Astrocyte of the cerebellum (primary cell): ENCODE data around the gene IL12RB2.

ENCODE experiments used
- DNase-seq: peaks from one replicate; pipeline ENCODE4 v3.0.0-alpha.2; 2011; ENCODE audit warnings: low read depth
- H3K4me3 ChIP-seq: 2 replicates; pipeline ENCODE4 v1.5.1; 2011; ENCODE audit warnings: mild to moderate bottlenecking, low read depth, low read length, moderate library complexity
- in situ Hi-C: cut with HindIII; loops from 2 replicates; pipeline ENCODE4 v1.10.0; 2017; ENCODE audit warnings: low sequenced_read_pairs
- TF ChIP-seq, protein P1 (sequence below): IDR thresholded peaks from 2 replicates; pipeline ENCODE4 v1.5.1; 2012; ENCODE audit warnings: low read length, low read depth, moderate library complexity, mild to moderate bottlenecking; ENCODE audit errors: missing control alignments

The IL12RB2 gene

DNA sequence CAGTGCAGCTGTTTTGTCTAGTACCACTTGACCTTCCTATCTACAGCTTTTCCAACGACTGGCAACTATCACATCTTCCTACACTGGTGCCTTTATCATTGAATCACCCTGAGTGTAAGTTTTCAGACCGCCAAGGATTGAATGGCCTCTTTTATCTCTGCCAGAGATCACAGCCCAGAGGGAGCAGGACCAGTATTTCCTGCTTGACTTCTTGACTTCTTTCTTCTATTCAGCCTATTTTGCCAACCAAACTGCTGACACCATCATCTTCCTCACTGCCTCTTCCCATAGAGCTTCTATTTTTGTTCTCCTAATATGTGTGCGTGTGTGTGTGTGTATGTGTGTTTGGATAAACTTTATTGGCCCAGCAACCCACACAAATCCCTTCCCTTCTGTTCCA, 68.7 kb downstream of the IL12RB2 start:
- in situ Hi-C loops: no loop called here
- TF ChIP-seq, protein P1, sequence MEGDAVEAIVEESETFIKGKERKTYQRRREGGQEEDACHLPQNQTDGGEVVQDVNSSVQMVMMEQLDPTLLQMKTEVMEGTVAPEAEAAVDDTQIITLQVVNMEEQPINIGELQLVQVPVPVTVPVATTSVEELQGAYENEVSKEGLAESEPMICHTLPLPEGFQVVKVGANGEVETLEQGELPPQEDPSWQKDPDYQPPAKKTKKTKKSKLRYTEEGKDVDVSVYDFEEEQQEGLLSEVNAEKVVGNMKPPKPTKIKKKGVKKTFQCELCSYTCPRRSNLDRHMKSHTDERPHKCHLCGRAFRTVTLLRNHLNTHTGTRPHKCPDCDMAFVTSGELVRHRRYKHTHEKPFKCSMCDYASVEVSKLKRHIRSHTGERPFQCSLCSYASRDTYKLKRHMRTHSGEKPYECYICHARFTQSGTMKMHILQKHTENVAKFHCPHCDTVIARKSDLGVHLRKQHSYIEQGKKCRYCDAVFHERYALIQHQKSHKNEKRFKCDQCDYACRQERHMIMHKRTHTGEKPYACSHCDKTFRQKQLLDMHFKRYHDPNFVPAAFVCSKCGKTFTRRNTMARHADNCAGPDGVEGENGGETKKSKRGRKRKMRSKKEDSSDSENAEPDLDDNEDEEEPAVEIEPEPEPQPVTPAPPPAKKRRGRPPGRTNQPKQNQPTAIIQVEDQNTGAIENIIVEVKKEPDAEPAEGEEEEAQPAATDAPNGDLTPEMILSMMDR: no peak
- no peak overlapping the region for H3K4me3 ChIP-seq
- no peak for DNase-seq

DNA sequence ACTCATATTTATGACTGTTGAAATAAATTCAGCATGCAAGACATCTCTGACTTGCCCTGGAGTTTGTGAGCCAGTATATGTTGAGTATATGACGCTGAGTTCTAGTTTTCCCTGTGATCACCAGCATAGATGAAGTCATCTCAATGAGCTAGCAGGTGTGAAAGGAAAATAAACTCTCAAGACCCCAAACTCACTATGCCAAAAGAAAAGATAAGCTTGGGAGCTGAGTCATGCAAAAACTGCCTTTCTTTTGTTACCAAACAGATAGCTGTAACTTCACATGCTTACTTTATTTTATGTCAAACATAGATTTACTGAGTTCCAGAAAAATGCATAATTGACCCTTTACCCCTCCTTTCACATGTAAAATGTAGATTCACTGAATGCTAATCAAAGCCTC, 69.6 kb downstream of the IL12RB2 start:
- H3K4me3 ChIP-seq: no peak overlapping the region
- TF ChIP-seq, protein P1: no peak
- no peak for DNase-seq
- in situ Hi-C loops: no loop called here

DNA sequence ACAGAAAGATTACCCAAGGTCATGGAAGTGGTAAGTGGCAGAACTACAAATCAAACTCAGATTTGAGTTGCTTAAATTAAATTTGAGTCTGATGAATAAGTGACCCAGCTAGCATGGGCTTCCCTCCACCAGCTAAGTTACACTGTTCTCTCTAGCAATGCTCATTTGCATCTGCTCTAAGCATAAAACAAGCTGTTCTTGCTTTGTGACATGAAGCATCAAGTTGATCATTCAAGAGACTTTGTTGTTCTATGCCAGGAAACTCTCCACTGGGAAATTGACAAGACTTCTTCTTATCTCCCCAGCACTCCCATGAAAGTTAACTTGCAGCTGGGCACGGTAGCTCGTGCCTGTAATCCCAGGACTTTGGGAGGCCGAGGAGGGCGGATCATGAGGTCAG, 73.5 kb downstream of the IL12RB2 start:
- in situ Hi-C loops: no loop called here
- no peak overlapping the region for H3K4me3 ChIP-seq
- no peak for DNase-seq
- TF ChIP-seq, protein P1: no peak

DNA sequence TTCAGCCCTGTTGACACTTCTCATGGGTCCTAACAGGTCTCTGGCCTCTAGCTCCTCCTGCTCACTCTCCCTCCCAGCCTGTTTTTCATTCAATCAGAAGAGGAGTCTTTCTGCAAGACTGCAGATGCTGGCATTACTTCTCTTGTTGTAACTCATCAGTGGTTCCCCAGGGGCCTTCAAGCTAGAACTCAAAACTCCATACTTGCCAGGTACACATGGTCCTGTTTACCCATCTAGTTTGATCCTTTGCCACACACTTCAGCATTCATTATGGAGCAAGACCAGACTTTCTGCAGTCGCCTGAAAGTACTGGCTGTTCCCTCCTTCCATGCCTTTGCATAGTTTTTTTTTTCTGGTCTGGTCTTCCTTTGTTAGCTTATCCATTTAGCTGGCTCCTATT, 74.6 kb downstream of the IL12RB2 start:
- DNase-seq: no peak
- in situ Hi-C loops: no loop called here
- no peak overlapping the region for H3K4me3 ChIP-seq
- TF ChIP-seq, protein P1: no peak

DNA sequence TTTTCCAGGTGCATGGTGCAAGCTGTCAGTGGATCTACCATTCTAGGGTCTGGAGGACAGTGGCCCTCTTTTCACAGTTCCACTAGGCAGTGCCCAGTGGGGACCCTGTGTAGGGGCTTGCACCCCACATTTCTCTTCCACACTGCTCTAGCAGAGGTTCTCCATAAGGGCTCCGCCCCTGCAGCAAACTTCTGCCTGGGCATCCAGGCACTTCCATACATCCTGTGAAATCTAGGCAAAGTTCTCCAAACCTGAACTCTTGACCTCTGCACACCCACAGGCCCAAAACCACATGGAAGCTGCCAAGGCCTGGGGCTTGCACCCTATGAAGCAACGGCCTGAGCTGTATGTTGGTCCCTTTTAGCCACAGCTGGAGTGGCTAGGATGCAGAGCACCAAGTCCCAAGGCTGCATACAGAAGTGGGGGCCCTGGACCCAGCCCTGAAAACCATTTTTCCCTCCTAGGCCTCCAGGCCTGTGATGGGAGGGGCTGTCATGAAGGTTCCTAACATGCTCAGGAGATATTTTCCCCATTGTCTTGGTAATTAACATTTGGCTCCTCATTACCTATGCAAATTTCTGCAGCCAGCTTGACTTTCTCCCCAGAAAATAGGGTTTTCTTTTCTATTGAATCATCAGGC, 76.4 kb downstream of the IL12RB2 start:
- DNase-seq: no peak
- H3K4me3 ChIP-seq: no peak overlapping the region
- TF ChIP-seq, protein P1: no peak
- in situ Hi-C loops: no loop called here

DNA sequence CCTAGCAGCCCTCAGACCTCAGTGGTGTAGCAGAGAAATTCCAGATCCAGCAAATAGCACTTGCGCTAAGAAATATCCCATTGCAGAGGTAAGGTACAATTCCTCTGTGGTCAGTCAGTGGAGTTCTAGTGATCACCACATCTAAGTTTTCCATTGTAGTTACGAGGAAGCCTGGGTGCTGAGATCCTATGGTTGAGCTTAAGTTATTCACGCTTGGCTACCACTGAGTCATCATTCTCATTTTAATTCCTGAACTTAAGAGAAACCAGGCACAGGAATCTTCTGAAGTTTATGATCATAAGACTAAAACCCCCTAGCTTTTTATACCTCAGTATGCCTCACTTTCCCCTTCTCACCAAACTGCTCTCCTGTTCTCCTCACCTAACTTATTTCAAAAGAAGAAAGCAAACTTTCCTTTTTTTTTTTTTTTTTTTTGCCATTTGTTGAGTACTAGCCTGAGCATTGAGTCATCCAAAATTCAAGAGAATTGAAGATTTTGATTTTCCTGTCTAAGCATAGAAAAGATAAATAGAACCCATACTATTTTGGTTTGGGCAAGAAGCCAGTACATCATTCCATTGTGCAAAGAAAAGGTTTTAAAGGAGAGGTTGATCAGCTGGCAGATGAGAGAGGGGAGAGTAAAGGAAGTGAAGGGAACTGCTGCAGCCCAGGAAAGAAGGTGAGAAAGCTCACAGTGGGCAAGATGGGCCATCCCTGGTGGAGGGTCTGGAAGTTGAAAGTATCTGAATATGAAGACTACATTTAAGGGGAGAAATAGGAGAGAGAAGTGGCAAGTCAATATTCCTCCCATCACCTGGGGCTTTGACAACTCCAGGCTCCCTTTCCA, 82.6 kb downstream of the IL12RB2 start:
- TF ChIP-seq, protein P1: no peak
- in situ Hi-C loops: no loop called here
- no peak overlapping the region for H3K4me3 ChIP-seq
- peak; percentile 97 for DNase-seq
